Fibroblast of mammary gland (primary cell): ENCODE data around the gene RAPGEF4.

Experiments used
- DNase-seq: peaks from one replicate; pipeline ENCODE4 v3.0.0-alpha.2; 2010; ENCODE audit warnings: low read depth
- H3K4me3 ChIP-seq: 2 replicates; pipeline ENCODE4 v1.5.1; 2011; ENCODE audit warnings: low read depth, mild to moderate bottlenecking, low read length, moderate library complexity; ENCODE audit not compliant: control insufficient read depth
- CTCF ChIP-seq: conservative IDR thresholded peaks from 2 replicates; pipeline ENCODE4 v1.5.1; 2011; ENCODE audit warnings: low read depth, low read length, inconsistent platforms; ENCODE audit not compliant: control insufficient read depth, insufficient read depth

The RAPGEF4 gene

GRCh38 chr2:173056705-173057364 lies 321.2 kb downstream of the RAPGEF4 start:
- no peak overlapping the region for H3K4me3 ChIP-seq
- no peak for TF ChIP-seq CTCF
- DNase-seq, result peak; percentile 54

- peak; percentile 76 for DNase-seq
- no peak overlapping the region for H3K4me3 ChIP-seq
- TF ChIP-seq CTCF, result no peak
These were observed 322.5 kb downstream of the RAPGEF4 start for GRCh38 chr2:173058097-173058496.

- DNase-seq, result no peak
- H3K4me3 ChIP-seq, result no peak overlapping the region
- TF ChIP-seq CTCF, result no peak
These were observed 323.0 kb downstream of the RAPGEF4 start for GRCh38 chr2:173058673-173059072.

- no peak for DNase-seq
- no peak for TF ChIP-seq CTCF
- no peak overlapping the region for H3K4me3 ChIP-seq
These were observed 323.6 kb downstream of the RAPGEF4 start for GRCh38 chr2:173059292-173059691.

- TF ChIP-seq CTCF, result no peak
- peak; percentile 76 for DNase-seq
- no peak overlapping the region for H3K4me3 ChIP-seq
These were observed 324.4 kb downstream of the RAPGEF4 start for GRCh38 chr2:173059971-173060461.

GRCh38 chr2:173062801-173063200 lies 327.2 kb downstream of the RAPGEF4 start:
- no peak overlapping the region for H3K4me3 ChIP-seq
- TF ChIP-seq CTCF, result no peak
- DNase-seq, result peak; percentile 49
